Cardiac septum (tissue), 1 donor: ENCODE measurements around the gene UAP1L1. TPM values are rescaled to one million over a fixed set of nuclear protein-coding genes. Genes with fewer than 3 reads are reported as not detected.
"Not testable (repeated sequence)": the region's sequence is repeated elsewhere in the genome, so short reads cannot be mapped to it uniquely, and the experiment has no call there.

ENCODE experiments used
- DNase-seq: peaks from one replicate; pipeline ENCODE4 v3.0.0-alpha.2; 2020; ENCODE audit warnings: low spot score
- intact Hi-C: fragments of 100-400 bp; cut with DNase I; formaldehyde crosslinking; loops from one replicate; pipeline ENCODE4 v1.14.0; 2022
- long read RNA-seq: library from polyadenylated mRNA; unstranded; transcript quantifications from one replicate; pipeline ENCODE4 v2.0.0, GENCODE V29; 2021
- total RNA-seq: library from RNA; stranded (reverse); fragmentation: NEBNext Ultra II Directional; extraction: Animal tissue kit (Norgen Biotek cat#: 25700); gene quantifications from one replicate; pipeline ENCODE4 v1.2.1, GENCODE V29; 2021
- donor health status: DM: no; HTN: no; CAD: no.

The UAP1L1 gene, protein sequence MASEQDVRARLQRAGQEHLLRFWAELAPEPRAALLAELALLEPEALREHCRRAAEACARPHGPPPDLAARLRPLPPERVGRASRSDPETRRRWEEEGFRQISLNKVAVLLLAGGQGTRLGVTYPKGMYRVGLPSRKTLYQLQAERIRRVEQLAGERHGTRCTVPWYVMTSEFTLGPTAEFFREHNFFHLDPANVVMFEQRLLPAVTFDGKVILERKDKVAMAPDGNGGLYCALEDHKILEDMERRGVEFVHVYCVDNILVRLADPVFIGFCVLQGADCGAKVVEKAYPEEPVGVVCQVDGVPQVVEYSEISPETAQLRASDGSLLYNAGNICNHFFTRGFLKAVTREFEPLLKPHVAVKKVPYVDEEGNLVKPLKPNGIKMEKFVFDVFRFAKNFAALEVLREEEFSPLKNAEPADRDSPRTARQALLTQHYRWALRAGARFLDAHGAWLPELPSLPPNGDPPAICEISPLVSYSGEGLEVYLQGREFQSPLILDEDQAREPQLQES
- total RNA-seq, result 6.5 TPM
- long read RNA-seq, partial matches to known transcripts, result 0 of 5 reads
- long read RNA-seq, other reads (novel, unspliced or antisense), result 3 of 5 reads

DNA sequence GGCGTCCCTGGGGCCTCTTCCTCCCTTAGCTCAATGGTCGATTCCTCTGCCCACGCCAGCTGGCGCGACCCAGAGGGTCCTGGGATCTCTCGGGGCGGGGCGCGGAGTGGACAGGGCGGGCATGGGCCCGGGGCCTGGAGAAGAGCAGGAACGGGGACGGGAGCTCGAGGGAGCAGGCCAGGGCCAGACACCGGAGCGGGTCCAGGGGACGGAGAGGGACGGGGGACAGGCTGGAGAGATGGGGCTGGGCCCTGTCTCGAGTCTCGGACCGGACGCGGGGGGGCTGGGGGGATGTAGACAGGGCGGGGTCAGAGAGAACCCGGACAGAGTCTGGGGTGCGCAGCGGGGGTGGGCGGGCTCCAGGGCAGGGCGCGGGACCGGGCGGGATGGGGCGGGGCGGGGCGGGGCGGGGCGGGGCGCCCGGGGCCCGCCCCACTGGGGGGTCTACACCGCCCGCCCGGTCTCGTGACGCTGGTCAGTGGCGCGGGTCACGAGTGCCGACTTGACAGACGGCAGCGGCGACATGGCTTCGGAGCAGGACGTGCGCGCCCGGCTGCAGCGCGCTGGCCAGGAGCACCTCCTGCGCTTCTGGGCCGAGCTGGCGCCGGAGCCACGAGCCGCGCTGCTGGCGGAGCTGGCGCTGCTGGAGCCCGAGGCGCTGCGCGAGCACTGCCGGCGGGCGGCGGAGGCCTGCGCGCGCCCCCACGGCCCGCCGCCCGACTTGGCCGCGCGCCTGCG, at the start of gene UAP1L1:
Gene UAP1L1 (plus strand): TSS at position 508 of the 738 bp plus-strand sequence. CDS start 16 bp downstream, at position 524.
- DNase-seq, result peak; percentile 87
- intact Hi-C loops, result no loop called here

DNA sequence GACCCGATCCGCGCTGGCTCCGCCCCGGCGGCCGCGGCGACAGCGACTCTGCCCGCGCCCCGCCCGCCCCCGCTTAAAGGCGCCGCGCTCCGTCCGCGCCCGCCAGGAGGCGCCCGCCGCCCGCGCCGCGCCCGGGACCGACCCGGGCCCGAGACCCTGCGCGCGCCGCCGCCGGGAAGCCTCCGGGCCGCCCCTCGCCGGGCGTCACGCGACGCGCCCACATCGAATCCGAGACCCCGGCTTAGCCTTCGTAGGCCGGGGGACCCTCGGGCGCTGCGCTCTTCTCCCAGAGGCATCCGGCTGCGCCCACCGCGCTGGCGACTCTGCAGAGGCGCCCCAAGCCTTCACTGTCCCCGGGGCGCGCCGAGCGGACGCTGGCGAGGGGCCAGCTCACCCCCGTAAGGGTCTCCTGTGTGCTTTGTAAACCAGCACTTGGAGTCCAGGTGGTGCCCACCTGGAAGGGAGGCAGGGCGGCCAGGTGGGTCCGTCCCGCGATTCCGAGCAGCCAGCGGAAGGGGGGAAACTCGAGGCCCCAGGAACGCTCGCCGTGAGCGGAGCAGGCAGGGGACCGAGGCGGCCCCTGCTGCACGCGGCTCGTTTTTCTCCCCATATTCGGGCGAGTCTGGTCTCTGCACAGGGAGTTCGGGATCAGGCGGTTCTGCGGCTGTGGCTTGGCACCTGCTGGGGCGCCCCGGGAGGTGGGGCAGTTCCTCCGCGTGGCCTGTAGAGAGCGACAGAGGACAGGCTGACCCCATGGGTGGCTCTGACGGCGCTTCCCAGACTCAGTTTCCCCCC, 48.9 kb upstream of the UAP1L1 start:
- DNase-seq, result peak; percentile 88
- intact Hi-C loops, result loop anchor here (2.0 to 5.0 kb wide), 2 partner anchors 186 to 242 kb away; partner anchors contain the start of gene AJM1

DNA sequence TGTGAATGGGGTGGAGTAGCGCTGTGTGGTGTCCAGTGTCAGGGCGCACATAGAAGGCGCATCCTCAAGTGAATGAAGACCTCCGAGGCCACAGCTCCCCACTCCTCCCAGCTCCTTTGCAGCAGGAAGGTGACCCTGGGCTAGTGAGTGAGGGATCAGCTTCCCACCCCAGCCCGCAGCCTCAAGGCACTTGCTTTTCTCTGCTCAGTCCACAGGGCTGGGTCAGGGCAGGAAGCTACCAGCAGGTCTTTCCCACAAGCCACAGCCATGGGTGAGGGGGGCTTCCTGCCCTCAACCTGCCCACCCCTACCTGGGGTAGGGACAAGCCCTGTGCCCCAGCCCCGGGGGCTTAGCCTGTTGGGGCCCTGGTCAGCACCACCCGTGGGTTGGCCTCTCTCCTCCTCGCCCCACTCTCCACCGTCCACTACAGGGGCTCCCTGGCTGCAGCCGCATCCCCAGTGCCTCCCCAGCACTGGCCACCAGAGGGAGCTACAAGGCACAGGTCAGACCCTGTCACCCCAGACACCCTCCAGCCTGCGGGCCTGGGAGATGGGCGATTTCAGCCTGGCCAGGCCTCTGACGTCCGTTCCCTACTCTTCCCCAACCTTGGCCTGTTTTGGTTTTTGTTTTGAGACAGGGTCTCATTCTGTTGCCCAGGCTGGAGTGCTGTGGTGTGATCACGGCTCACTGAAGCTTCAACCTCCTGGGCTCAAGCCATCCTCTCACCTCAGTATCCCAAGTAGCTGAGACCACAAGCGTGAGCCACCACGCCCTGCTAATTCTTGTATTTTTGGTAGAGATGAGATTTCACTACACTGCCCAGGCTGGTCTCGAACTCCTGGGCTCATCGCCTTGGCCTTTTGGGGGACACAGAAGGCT, 48.0 kb upstream of the UAP1L1 start:
- peak; percentile 90 for DNase-seq
- intact Hi-C loops, result loop anchor here (2.0 to 5.0 kb wide), 2 partner anchors 187 to 242 kb away; partner anchors contain the start of gene AJM1

DNA sequence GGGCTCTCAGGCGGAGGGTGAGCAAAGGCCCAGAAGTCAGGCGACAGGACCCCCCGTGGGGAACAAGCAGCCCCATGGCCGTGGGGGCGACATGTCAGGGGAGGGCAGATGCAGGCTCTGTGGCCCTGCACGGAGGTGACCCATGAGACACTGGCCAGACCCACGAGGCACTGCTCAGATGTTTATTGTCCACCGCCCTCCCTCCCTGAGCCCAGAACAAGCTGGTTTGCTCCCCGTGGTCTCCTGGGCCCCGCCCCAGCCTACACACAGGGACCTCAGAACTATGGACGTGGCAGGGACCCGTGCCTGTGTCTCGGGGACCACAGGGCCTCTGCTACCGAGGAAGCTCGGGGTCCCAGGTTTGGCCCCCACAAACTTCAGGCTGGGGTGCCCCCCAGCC, 47.3 kb upstream of the UAP1L1 start:
- intact Hi-C loops, result no loop called here
- DNase-seq, result no peak

DNA sequence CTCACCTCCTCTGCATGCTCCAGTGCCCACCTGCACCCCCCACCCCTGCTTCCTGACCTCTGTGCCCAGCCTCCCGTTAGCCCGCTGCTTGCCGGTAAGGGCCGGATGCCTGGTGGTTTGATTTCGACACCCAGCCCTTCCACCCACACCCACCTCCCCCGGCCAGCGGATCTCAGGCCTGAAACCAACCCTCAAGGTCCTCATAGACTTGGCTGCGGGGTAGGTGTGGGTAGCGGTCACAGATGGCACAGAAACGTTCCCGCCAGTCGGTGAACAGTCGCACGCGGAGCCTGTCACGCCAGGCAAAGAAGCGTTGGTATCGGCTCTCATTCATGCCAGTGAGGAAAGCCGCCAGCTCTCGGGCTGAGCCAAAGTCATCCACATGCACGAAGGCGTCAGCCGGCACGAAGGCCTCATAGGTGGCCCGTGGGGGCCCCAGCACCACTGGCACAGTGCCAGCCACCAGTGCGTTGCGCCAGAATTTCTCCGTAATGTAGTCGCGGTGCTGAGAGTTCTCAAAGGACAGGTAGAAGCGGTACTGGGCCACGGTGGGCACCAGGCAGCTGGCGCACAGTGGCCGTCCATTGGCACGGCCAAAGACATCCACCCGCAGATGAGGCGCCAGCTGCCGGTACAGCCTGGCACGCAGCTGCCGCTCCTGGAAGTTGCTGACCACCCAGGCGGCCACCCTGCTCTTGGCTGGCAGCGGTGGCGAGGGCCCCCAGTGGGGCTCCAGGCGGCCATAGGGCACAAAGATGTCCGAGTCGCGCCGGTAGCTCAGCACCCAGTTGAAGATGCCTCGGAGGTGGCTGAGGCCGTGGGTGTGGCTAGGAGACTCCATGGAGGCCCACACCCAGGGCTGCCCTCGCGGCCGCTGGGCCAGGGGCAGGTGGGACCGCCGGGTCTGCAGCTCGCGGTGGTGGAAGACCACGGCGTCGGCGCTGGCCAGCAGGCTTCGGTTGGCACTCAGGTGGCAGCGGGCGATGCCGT, 46.5 kb upstream of the UAP1L1 start:
- peak; percentile 92 for DNase-seq

DNA sequence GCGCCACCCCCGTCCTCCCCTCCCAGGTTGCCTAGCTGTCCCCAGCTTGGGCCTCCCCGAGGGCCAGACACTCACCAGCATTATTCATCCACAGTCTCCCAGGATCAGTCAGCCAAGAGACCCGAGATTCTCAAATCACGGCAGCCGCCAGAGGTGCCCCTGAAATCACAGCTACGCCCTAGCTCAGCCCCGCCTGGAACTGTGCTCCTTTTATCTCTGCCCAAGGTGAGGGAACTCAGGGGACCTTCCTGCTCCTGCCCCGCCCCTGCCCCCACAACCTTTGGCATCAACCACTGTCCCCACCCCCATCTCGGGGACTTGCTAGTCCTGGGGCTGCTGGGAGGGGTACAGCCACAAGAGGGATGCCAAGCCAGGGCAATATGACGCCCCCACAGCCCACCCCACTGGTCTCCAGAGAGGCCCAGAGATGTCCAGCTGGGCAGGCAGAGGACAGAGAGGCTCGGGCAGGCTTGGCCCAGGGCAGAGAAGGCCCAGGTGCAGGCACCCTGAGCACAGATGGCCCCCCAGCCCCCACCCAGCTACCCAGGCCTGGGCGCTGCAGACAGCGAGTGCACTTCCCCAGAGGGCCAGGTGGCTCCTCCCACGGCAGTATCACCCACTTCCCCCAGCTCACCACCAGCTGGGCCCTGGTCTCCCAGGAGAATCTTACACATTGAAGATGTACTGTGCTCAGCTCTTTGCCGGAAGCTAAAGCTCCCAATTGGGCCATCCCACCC, 45.2 kb upstream of the UAP1L1 start, which contains the start of gene FUT7:
Gene FUT7 (minus strand): TSS at position 185 of the 737 bp plus-strand sequence. CDS start 97 bp downstream, at position 88.
- intact Hi-C loops, result no loop called here
- DNase-seq, result peak; percentile 86

More for the DNA sequence above, 46.5 kb upstream of the UAP1L1 start:
- intact Hi-C loops, result no loop called here

DNA sequence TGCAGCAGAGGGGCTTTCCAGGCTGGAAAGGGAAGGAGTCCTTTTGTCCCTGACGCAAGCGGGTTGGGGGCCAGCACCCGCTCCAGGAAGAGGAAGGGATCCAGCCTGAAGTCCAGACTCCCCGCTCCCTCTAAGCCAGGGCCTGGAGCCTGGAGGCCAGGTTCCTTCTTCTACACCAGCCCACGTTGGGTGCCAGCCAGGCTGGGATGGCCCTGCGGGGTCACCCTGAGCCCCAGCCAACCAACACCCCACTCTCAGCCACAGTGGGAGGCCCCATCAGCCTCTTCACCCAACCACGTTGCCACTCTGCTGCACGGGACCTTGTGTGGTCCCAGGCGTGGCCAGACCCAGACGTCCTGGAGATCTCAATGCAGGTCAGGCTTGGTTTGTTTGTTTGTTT, 44.5 kb upstream of the UAP1L1 start:
- DNase-seq, result peak; percentile 92
- intact Hi-C loops, result no loop called here

DNA sequence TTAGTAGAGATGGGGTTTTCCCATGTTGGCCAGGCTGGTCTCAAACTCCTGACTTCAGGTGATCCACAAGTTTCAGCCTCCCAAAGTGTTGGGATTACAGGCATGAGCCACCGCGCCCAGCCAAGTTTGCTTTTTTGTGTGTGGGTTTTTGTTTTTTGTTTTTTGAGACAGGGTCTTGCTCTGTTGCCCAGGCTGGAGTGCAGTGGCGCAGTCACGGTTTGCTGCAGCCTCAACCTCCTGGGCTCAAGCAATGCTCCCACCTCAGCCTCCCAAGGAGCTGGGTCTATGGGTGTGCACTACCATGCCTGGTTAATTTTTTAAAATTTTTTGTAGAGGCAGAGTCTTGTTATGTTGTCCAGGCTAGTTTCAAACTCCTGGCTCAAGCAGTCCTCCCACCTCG, 43.8 kb upstream of the UAP1L1 start:
- DNase-seq, intact Hi-C loops: not testable (repeated sequence)

DNA sequence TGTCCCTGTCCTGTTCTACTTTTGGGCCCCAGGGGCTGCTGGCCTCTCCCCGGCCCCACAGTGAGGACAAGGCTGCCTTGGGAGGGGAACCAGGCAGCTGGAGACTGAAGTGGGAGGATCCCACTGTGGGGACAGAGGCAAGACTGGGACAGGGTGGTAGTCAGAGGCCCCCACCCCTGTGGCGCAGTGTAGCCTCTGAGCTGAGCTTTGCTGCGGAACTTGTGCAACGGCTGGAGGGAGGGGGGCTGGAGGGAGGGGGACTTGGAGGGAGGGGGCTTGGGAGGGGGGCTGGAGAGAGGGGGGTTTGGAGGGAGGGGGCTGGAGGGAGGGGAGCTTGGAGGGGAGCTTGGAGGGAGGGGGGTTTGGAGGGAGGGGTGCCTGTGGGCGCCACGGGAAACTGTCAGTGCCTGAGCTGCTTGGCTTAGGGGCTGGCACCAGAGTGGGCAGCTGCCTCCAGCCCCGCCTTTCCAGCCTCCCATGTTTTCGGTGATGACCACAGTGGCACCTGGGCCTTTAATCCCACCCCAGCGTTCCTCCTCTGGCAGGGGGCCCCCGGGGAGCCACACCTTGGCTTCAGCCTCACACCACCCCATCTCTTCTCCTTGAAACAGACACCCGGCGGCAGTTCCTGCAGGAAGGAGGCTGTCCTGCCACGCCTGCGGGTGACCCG, 43.1 kb upstream of the UAP1L1 start:
- no peak for DNase-seq
- intact Hi-C loops, result loop anchor here (2.0 kb wide), 1 partner anchor 85 kb away; no protein-coding TSS in a partner anchor

DNA sequence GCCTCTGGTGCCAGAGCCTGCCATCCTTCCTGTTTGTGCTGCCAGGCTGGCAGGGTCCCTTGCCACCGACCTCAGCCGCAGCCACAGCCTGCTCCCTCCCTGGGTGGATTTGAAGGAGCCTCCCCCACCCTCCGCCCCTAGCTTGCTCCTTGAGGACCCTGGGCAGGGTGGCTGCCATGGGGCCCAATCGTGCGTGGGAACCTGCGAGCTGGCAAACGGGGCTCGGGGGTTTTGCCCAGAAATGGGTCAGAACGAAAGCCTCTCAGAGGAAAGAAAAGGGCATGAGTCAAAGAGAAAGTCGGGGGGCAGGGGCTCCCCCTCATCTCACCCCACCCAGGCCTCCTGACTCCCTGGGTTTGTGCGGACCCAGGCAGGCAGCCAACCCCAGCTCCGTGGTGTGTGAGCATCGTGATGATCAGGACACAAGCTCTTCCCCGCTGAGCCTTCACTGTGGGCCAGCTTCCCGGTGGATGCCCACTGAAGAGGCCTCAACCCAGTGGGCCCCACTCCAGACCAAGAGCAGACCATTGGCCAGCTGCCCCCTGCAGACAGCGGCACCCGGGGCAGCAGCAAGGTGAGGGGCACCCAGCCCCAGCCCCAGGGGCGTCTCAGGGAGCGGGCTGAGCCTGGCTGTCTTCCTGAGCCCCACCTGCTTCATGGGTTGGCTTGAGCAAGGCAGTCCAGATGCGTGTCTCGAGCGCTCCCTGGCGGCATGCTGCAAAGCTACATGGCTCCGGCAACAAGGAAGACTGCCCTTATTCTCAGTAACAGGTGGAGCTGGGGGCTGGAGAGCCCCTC, 42.4 kb upstream of the UAP1L1 start:
- DNase-seq, result peak; percentile 93
- intact Hi-C loops, result loop anchor here (2.0 kb wide), 1 partner anchor 86 kb away; no protein-coding TSS in a partner anchor

DNA sequence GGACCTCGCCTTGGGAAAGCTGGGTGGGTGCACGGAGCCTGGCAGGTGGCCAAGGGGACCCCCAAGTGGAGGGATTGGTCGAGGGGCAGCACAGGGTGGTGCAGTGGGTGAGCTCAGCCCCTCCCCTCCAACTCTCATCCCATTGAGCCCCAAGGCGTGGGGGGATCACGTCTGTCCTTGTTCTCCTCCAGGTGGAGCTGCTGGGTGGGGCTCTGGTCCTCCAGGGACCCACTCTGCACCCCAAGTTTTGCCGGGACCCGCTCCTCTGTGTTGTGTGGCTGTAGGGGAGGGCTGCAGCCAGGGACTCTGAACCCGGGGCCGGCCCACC, 41.8 kb upstream of the UAP1L1 start:
- intact Hi-C loops, result loop anchor here (2.0 kb wide), 1 partner anchor 87 kb away; no protein-coding TSS in a partner anchor
- DNase-seq, result no peak

DNA sequence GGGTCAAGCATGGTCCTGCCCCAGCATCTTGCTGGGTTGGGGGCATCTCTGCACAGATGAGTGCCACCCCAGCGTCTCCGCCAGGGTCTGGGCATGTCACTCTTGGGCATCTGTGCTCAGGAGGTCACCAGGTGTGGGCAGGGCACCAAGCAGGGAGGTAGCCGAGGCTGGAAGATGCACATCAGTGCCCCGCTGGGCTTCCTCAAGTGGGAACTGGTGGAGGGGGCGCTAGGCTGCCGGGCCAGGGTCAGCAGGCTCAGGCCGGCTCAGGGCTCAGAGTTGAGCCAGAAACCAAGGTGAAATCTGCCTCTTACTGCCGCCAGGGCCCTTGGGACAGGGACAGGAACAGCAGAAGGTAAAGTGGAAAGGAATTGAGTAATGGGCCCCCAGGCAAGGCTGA, 41.4 kb upstream of the UAP1L1 start:
- intact Hi-C loops, result loop anchor here (2.0 kb wide), 1 partner anchor 87 kb away; no protein-coding TSS in a partner anchor
- no peak for DNase-seq

DNA sequence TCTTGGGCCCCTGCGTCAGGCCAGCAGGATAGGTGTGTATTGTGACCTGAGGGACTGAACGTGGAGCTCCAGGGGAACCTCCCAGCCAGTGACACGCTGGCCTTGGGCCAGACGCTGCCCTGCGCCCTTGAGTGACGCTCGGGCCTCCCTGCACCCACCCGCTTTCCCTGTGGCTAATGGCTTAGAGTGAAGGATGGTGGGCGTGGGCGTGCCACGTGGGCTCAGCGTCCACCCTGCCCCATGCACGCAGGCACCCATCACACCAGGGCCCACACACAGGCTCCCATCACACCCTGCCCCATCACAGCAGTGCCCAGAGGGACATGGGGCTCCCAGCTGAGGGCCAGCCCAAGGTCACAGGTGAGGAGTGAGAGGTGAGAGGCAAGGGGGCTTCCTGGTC, 40.3 kb upstream of the UAP1L1 start:
- DNase-seq, result no peak
- intact Hi-C loops, result no loop called here

DNA sequence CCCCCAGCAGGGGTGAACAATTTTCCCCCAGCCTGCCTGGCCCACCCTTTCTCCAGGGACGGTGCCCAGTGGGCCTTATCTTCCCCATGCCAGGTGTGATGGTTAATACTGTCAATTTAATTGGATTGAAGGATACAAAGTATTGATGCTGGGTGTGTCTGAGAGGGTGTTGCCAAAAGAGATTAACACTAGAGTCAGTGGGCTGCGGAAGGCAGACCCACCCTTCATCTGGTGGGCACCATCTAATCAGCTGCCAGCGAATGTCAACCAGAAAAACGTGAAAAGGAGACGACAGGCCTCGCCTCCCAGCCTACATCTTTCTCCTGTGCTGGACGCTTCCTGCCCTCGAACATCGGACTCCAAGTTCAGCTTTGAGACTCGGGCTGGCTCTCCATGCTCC, 39.8 kb upstream of the UAP1L1 start:
- DNase-seq, result no peak
- intact Hi-C loops, result no loop called here

DNA sequence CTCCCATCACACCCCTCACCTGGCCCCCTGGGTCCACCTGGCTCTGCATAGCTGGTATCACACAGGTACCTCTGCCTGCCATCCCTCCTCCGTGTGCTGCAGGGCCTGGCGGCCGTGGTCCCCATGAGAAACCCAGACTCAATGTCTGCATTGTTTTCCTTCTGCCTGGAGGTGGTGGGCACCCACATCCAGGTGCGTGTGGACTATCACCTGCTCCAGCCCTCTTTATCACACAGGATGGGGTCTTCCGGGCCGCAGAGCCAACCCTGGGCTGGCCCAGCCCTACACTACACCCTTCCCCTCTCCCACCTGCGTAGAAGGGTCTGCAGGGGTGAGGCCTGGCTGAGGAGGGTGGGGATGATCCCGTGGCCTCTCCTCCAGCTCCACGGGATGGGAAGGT, 38.4 kb upstream of the UAP1L1 start:
- intact Hi-C loops, result no loop called here
- no peak for DNase-seq
